Fibroblast of pulmonary artery (primary cell): ENCODE data around the gene GCM1.

Experiments
- DNase-seq: peaks from one replicate; pipeline ENCODE4 v3.0.0-alpha.2; 2010; ENCODE audit warnings: low read depth
- H3K4me3 ChIP-seq: replicated peaks from 2 replicates; pipeline ENCODE4 v1.5.1; 2011; ENCODE audit warnings: low read depth, mild to moderate bottlenecking, control low read depth, low read length, moderate library complexity
- TF ChIP-seq, protein P1 (sequence below): IDR thresholded peaks from 2 replicates; pipeline ENCODE4 v1.5.1; 2011; ENCODE audit warnings: mild to moderate bottlenecking, control low read depth, low read length, inconsistent platforms; ENCODE audit errors: missing control alignments

The GCM1 gene

DNA sequence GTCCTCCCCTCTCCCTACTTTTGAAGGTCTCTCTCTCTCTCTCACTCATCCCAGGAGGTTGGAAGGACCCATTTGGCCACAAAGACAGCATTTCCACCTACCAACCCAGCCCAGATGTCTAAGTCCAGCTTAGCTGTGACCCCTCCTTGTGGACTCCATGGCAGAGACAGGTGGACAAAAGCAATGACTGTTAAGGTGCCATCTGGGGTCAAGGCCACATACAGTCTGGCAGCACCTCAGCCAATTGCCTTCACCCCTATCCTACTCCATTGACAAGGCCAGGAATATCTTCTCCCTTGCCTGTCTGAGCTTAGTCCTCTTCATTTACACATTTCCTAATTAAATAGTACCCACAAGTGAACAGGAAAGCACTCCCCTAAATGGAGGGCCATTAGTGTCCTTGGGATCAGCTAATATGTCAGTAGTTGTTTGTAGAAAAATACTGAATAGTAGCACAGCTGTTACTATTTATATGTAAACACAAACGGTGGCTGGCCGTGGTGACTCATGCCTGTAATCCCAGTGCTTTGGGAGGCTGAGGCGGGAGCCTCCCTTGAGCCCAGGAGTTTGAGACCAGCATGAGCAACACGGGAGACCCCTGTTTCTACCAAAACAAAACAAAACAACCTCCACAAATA, 28.8 kb downstream of the GCM1 start:
- peak; percentile 37 for DNase-seq
- H3K4me3 ChIP-seq: no peak overlapping the region
- TF ChIP-seq, protein P1, sequence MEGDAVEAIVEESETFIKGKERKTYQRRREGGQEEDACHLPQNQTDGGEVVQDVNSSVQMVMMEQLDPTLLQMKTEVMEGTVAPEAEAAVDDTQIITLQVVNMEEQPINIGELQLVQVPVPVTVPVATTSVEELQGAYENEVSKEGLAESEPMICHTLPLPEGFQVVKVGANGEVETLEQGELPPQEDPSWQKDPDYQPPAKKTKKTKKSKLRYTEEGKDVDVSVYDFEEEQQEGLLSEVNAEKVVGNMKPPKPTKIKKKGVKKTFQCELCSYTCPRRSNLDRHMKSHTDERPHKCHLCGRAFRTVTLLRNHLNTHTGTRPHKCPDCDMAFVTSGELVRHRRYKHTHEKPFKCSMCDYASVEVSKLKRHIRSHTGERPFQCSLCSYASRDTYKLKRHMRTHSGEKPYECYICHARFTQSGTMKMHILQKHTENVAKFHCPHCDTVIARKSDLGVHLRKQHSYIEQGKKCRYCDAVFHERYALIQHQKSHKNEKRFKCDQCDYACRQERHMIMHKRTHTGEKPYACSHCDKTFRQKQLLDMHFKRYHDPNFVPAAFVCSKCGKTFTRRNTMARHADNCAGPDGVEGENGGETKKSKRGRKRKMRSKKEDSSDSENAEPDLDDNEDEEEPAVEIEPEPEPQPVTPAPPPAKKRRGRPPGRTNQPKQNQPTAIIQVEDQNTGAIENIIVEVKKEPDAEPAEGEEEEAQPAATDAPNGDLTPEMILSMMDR: no peak

DNA sequence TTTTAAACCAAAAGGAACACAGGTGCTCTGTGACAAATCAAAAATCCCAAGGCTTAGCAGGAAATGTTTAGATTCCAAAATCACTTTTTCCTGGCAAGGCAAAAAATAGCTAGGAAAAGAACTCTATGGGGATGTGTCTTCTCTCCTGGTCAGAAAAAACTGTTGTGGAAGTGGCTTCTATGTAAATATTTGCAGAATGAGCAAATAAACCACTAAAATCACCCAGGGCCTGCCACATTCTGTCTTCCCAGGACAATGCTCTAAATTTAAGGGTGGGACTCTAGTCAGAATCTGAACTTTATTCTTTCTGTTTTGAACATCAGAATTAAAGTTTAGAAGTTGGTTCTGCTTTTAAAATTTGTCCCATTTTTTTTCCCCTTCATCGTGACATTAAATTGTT, 29.3 kb downstream of the GCM1 start:
- TF ChIP-seq, protein P1: no peak
- no peak for DNase-seq
- no peak overlapping the region for H3K4me3 ChIP-seq

DNA sequence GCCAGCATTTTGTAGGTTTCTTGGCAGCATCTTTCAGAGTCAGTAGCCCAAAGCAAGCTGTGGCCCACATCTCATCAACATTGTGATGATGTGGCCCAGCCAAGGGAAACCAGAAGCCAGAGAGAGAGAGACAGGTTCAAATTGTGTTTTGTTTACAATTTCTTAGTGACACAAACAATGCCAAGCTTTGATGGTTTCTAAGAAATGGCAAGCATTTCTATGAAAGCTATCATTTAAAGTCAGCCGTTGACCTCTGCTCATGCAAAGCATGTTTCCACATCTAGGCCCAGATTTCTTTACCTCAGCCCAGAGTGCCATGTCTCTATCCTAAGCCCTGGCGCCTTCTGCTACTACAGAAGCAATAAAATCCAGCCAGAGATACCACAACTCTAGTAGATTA, 32.9 kb downstream of the GCM1 start:
- H3K4me3 ChIP-seq: no peak overlapping the region
- DNase-seq: no peak
- TF ChIP-seq, protein P1: no peak

DNA sequence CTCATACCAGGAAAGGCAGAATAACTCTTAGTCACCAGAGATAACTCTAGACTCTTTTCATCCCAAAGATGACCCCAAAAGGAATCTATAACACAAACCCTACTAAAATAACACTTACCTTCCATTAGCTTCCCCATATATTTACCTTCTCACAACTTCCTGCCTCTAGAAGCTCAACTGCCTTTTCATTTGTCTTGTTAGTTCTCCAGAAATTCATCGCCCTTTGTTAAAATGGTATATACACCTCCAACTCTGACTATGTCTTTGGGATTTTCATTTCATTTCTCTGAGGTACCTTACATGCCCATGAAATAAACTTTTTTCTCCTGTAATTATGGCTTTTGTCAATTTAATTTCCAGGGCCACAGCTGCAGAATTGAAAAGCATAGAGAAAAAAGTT, 33.5 kb downstream of the GCM1 start:
- DNase-seq: no peak
- H3K4me3 ChIP-seq: no peak overlapping the region
- TF ChIP-seq, protein P1: no peak

DNA sequence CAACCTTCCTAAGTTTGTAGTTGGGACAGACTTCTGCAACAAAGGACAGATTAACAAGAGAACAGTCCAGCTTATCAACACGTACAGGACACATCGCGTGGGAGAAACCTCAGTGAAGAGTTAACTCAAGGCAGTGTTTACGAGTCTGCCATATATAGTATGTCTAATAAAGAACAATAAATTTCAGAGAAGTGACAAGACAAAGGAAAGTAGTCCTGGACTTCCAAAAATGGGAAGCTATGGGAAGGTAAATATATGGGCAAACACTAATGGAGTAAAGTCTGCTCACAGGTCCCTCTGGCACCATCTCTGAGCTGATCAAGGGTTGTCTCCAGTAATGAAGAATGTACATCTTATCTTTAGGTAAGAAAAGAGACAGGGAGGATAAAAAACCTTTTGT, 34.9 kb downstream of the GCM1 start:
- no peak overlapping the region for H3K4me3 ChIP-seq
- TF ChIP-seq, protein P1: no peak
- no peak for DNase-seq

DNA sequence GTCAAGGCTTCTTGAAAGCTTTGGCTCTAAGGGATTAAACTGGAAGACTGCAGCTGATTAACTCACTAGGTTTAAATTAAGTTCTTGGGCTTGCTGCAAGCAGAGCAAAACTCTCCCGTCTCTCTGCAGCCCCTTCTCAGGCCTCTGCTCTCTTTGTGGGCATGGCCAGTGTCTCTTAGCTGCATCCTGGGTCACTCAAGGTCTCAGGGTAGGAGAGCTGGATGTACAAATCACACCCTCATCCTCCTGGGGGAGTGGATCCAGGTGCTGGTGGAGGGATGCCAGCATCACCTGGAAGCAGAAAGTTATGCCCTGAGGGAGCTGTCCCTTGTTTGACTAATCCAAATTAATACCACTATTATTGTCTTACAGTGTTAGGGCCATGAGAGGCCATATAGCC, 35.8 kb downstream of the GCM1 start:
- TF ChIP-seq, protein P1: no peak
- DNase-seq: no peak
- no peak overlapping the region for H3K4me3 ChIP-seq

DNA sequence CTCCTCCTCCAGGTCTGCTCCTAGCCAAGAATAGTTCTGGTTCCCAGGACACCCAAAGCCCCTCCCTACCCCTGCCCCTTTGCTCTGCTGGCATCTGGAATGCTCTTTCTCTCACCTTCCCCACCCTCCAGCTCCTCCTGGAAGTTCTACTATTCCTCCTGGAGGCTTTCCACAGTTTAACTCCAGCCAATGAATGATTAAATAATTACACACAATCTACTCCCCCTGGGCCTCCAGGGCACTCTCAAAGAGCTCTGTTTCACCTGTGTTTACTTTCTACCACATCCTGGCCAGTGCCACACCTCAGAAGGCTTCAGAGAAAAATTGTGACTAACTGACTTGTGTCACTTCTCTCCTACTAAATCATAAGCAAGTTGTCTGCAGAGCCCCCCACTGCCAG, 36.2 kb downstream of the GCM1 start:
- H3K4me3 ChIP-seq: no peak overlapping the region
- no peak for DNase-seq
- TF ChIP-seq, protein P1: no peak
